Activated CD4-positive, alpha-beta T cell treated with anti-CD3 and anti-CD28 coated beads for 1 hour (primary cell): ENCODE data around the gene TRIM17.

Experiments
- DNase-seq: peaks from one replicate; pipeline ENCODE4 v3.0.0-alpha.2; 2020

The TRIM17 gene

GRCh38 chr1:228366062-228366865 lies 50.4 kb downstream of the TRIM17 start:
- DNase-seq: no peak

DNA sequence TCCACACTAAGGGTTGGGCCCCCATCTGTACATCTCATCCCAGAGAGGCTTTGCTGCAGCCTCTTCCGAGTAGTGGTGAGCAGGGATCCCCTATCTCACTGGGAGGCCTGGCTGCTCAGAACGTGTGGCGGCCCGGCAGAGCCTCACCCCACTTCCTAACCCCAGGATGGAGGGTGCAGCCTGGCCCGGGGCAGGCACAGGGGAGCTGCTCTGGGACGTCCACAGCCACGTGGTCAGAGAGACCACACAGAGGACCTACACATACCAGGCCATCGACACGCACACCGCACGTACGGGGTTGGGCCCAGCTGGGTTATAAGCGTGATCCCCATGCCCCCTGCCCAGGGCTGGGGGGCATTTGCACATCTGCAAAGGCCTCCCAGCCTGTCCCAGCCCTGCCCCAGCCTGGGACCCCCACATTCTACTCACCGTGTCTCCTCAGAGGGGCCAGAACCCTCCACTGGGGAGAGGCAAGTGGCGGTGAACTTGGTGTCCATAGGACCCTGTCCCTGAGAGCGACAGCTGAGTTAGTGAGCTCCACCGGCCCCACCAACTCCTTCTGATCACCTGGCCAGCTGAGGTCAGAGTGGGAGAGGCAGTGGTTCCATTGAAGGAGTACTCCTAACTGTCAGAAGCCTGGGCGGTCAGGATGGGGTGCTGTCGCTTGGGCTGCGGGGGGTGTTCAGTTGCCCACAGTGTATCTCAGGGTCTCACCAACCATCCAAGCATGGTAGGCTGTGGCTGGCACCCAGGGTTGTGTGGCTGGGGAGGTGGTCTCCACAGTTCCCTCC lies 51.2 kb downstream of the TRIM17 start:
- DNase-seq: no peak

GRCh38 chr1:228364706-228365213 lies 51.9 kb downstream of the TRIM17 start:
- DNase-seq: no peak

GRCh38 chr1:228364068-228364705 lies 52.5 kb downstream of the TRIM17 start:
- no peak for DNase-seq

GRCh38 chr1:228363686-228364067 lies 53.0 kb downstream of the TRIM17 start:
- no peak for DNase-seq

DNA sequence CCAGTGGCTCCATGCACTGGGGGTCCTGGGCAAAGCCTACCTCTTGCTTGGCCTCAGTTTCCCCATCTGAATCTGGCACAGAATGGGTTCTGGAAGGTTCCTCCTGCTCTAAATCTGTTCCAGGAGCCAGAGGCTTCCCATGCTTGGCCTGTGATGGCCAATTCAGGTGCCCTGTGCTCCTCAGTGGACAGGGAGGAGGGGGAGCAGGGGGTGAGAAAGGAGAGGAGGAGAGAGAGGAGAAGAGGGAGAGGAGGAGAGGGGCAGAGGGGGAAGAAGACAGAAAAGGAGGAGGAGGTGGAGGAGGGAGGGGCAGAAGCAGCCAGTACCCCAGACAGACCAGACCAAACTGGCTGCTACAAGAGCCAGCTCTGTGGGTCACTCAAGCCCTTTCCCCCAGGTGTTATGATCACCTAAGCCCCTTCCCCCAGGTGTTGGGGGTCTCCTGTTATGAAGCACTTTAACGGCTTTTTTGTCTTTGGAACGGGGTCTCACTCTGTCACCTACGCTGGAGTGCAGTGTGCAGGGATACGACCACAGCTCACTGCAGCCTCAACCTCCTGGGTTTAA lies 53.7 kb downstream of the TRIM17 start:
- no peak for DNase-seq

DNA sequence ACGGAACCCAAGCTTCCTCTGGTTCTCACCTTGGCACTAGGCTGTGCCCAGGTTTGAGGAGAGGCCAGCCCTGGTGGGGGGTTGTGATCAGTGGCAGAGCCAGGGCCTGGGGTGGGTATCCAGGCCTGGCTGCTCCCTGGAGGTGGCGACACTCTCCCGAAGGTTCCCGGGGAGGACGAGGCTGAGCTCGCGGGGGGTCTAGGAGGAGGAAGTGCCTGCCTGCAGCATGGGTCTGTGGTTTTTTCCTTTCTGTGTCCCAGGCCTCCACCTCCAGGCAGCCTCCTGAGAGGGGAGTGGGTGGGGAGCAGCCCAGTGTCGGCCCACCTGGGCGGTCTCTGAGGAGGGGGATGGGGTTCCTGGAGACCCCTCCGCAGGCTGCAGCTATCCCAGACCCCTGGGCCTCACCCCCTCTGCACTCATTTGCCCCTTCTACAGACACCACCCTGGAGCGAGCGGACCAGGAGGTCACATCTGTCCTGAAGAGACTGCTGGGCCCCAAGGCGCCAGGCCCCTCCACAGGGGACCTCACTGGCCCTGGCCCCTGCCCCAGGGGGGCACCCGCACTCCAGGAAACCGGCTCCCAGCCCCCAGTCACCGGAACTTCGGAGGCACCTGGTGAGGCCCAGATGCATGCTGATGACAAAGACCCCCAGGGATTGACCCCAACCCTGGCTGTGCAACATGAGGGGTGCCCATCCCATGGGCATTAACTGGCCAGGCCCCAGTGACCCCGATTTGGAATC lies 54.3 kb downstream of the TRIM17 start:
- DNase-seq: no peak

- no peak for DNase-seq
Measured at GRCh38 chr1:228361314-228362140, 55.1 kb downstream of the TRIM17 start.

- no peak for DNase-seq
Measured at GRCh38 chr1:228360533-228361313, 55.9 kb downstream of the TRIM17 start.

GRCh38 chr1:228359613-228360532 lies 56.8 kb downstream of the TRIM17 start:
- DNase-seq: no peak

DNA sequence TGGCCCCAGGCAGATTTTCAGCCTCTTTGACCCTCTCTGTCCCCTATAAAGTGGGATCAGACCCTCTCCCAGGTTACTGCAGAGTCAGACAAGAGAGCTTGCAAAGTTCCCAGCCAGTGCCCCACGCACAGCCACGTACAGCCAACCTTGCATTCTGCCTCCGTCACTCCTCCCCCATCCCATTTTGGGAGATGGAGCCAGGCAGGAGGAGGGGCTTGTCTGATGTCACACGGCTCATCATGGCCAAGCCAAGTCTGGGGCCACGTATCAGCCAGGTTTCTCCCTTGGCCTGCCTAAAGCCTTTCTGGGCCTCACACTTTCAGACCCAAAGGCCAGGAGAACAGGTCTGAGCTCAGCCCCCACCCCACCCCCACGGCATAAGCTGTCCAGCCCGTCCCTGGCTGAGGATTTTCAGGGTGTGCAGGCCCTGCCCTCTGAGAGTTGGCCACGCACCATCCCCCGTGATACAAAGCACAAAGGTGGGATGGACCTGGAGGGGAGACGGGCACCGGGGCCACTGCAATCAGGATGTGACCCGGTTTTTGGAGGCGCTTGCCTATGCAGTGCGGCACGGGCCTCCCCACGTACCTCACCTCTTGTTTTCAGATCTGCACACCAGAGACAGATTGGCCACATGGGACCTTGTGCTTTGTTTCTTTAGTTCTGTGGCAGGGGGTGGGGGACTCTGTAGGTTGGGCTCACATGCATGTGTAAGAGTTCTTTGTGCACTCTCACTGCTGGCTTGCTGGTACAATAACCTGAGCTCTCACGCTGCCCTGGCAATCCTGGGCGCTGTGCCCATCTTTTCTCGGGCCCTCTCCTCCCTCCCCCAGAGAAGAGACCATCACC lies 57.7 kb downstream of the TRIM17 start:
- no peak for DNase-seq

- no peak for DNase-seq
Measured at GRCh38 chr1:228358039-228358763, 58.5 kb downstream of the TRIM17 start.
